GF-D8 (cell line): ENCODE measurements around the gene ZNF575.

ENCODE experiments used
- DNase-seq: peaks from one replicate; lab custom pipeline; 2025; lab: John Stamatoyannopoulos, UW

ZNF575 gene, protein sequence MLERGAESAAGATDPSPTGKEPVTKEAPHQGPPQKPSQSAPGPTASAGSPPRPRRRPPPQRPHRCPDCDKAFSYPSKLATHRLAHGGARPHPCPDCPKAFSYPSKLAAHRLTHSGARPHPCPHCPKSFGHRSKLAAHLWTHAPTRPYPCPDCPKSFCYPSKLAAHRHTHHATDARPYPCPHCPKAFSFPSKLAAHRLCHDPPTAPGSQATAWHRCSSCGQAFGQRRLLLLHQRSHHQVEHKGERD

DNA sequence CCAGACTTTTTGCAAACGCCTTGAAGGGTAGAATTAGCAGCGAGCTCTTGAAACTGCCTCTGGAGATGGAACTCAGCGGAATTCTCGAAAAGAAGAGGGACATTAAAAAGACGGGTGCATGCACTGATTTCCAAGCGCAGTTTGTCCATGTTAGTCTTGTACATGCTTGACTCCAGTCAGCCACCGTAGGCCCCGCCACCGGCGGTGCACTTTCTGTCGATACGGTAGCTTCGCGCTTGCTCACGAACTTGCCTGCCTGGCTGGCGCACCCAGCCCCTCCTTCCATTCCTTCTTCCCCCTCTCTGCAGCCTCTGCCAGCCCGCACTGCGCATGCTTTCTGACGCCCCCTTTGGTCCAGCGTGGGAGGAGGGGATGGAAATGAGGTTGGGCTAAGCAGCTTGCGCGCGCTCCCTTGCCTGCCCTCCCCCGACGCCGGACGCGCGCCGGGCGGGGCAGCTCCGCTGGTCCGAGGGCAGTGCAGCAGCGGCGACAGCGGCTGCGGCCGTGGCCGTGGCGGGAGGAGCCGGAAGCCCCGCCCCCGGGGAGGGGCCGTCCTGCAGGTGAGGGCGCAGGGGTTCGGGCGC is at the start of gene ZNF575:
ZNF575 (plus strand) TSS at position 227 of the 584 bp plus-strand sequence. CDS start 1,235 bp downstream, outside the sequence.
- peak; percentile 83 for DNase-seq

GRCh38 chr19:43483281-43483680 is 49.7 kb upstream of the ZNF575 start:
- no peak for DNase-seq

DNA sequence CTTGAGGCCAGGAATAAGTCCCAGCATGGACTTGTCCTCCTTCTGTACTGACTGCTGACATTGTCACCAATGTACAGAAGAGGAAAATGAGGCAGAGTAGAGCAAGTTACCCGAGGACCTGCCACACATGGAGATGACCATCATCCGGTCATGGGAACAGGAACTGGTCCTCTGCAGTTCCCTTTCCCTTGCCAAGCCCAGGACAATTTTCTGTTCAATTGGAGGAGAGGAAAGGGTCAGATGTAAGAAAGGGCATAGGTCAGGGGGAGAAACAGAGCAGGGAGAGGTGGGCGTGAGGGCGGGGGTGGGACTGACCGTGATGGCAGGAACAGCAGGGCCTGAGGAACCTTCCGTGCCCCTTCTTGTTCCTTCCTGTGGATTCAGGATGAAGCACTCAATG is 47.0 kb upstream of the ZNF575 start:
- no peak for DNase-seq

GRCh38 chr19:43486412-43486811 is 46.6 kb upstream of the ZNF575 start:
- DNase-seq: no peak

GRCh38 chr19:43488179-43488578 is 44.8 kb upstream of the ZNF575 start:
- no peak for DNase-seq

DNA sequence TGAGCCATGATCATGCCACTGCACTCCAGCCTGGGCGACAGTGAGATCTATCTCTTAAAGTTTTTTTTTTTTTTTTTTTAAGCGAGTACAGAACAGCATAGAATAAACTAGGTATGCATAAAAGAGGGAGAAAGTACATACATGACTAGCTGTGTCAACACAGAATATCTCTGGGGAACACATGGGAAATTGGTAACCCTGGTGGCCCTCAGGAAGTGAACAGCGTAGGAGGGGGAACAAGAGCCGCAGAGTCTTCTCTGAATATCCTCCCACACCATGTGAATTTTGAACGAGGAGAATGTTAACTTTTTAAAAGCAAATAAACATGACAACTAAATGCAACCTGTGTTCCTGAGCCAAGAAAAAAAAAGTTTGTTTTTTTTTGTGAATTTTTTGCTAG is 43.7 kb upstream of the ZNF575 start:
- peak; percentile 48 for DNase-seq

- no peak for DNase-seq
Measured at GRCh38 chr19:43489979-43490599, 42.9 kb upstream of the ZNF575 start.

- no peak for DNase-seq
Measured at GRCh38 chr19:43490759-43491158, 42.2 kb upstream of the ZNF575 start.

DNA sequence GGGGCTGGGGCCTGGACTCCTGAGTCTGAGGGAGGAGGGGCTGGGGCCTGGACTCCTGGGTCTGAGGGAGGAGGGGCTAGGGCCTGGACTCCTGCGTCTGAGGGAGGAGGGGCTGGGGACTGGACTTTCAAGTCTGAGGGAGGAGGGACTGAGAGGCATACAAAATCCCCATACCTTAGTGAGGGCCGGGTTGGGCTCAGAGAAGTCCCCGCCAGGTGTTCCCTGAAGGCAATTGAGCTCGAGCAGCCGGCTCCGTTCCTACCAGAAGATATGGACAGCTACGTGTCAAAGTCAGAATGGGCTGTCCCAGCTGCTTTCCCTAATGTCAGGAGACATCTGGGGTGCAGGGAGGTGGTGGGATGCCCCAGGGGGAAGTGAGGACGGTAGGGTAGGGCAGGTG is 37.9 kb upstream of the ZNF575 start:
- no peak for DNase-seq

DNA sequence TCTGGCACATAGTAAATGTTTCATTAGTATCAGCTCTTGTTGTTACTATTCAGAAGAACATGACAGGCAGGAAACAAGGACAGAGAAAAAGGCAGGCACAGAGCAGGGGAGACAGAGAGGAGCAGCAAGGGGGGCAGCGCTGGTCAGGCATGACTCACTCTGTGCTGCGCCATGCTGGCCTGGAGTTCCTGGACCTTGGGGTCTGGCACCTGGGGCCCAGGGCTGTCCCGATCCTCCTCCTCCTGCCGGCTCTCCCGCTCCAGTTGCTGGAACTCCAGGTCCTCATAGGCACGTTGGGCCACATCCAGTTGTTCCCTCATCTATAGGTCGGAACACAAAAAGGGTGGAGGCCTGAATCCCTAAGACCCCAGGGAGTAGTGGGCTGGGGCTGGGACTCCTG is 36.0 kb upstream of the ZNF575 start:
- DNase-seq: no peak

GRCh38 chr19:43498233-43498842 is 34.6 kb upstream of the ZNF575 start:
- no peak for DNase-seq

- DNase-seq: no peak
Measured at GRCh38 chr19:43499042-43499441, 33.9 kb upstream of the ZNF575 start.

- DNase-seq: no peak
Measured at GRCh38 chr19:43501661-43502418, 31.1 kb upstream of the ZNF575 start.

- DNase-seq: no peak
Measured at GRCh38 chr19:43502419-43502976, 30.5 kb upstream of the ZNF575 start.

GRCh38 chr19:43503501-43504425 is 29.2 kb upstream of the ZNF575 start:
- peak; percentile 73 for DNase-seq

- no peak for DNase-seq
Measured at GRCh38 chr19:43504426-43505185, 28.4 kb upstream of the ZNF575 start, which contains the start of gene PHLDB3. TSS of gene PHLDB3 (minus strand) at chr19:43504746. CDS start at chr19:43504118, 628 bp downstream.

DNA sequence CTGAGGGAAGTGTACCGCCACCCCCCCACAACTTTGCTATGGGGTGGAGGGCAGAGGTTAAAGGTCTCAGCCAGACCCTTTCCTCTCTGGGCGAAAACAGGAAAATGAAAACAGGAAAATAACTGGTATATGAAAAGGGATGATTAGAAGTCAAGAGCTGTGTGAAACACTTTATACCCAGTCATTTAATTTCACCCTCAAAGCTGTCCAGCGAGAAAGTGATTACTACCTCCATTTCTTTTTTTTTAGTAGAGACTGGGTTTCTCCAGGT is 27.9 kb upstream of the ZNF575 start:
- no peak for DNase-seq

DNA sequence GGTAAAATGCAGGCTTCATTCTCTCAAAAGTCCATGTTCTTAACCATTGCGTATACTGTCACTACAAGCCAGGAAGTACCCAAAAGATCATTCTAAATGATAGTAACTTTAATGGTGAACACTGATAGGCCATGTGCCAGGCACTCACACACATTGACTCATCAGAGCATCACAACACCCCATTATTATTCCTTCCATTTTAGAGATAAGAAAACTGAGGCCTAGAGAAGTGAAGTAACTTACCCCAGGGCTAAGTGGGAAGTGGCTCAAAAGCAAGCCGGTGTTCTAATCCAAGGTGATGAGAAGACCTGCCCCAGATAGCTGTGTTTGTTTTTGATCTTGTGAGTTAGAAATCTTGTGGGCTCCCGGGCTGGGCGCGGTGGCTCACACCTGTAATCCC is 27.0 kb upstream of the ZNF575 start:
- no peak for DNase-seq

DNA sequence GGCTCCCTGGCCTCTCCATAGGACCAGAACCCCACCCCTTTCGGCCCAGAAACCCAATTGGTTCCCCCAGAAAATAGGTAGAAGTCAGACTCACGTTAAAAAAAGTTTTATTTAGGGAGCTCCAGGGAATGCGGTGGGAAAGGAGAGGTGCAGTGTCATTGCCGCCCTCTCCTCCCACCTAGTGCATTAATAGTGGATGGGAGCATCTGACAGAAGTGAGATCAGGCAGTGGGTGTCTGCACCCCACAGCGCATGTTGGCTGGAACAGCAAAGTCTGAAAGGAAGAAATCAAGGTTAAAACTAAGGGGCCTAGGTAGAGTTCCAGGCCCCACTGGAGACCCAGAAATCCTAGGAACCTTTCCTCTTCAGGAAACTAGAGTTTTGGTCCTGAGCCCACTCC is 26.4 kb upstream of the ZNF575 start:
- DNase-seq: no peak

- no peak for DNase-seq
Measured at GRCh38 chr19:43507880-43508279, 25.1 kb upstream of the ZNF575 start.
